ENCODE results near the gene PDCD2L.
"Not testable (repeated sequence)": the region's sequence is repeated elsewhere in the genome, so short reads cannot be mapped to it uniquely, and the experiment has no call there.

Gene PDCD2L

GRCh38 chr19:34468409-34468808, 64.2 kb downstream of the PDCD2L start:
- no peak for DNase-seq (ENCODE audit: low read depth in 1 of 2, low spot score in 1 of 2)

- not testable (repeated sequence) for DNase-seq (ENCODE audit: low read depth in 1 of 2, low spot score in 1 of 2)
Observed at GRCh38 chr19:34469026-34469425, 64.8 kb downstream of the PDCD2L start.

GRCh38 chr19:34471906-34472700, 67.9 kb downstream of the PDCD2L start:
- DNase-seq (ENCODE audit: low read depth in 1 of 2, low spot score in 1 of 2) = no peak

- no peak for DNase-seq (ENCODE audit: low read depth in 1 of 2, low spot score in 1 of 2)
Observed at GRCh38 chr19:34474233-34474989, 70.2 kb downstream of the PDCD2L start.

- no peak for DNase-seq (ENCODE audit: low read depth in 1 of 2, low spot score in 1 of 2)
Observed at GRCh38 chr19:34475026-34475974, 71.1 kb downstream of the PDCD2L start.
